G401.6 (cell line): Measurements from ENCODE around the gene SPAG9.
"Not testable (repeated sequence)": the region's sequence is repeated elsewhere in the genome, so short reads cannot be mapped to it uniquely, and the experiment has no call there.

ENCODE experiments used
- FAIRE-seq: peaks from 2 replicates; lab custom pipeline; 2012; peaks lifted over from hg19 to GRCh38; lab: Jason Lieb, UNC

SPAG9 gene

GRCh38 chr17:51085150-51085805 is 35.4 kb downstream of the SPAG9 start:
- FAIRE-seq, result no peak

DNA sequence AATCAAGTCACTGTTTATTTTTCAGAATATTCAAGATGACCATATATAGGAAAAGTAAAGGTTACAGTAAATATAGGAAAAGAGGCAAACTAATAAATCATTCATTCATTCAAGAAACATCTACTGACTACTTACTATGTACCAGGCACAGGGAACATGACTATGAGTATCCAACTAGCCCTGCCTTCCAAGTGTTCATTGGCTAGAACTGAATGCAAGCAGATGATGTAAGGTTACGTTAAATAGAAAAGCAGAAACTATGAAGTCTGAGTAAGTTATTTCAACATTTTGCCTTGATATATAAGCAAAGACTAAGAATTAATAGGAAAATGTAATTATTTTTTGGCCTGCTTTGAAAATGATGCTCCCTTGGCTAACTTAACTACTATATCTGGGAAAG is 36.7 kb downstream of the SPAG9 start:
- FAIRE-seq, result no peak

DNA sequence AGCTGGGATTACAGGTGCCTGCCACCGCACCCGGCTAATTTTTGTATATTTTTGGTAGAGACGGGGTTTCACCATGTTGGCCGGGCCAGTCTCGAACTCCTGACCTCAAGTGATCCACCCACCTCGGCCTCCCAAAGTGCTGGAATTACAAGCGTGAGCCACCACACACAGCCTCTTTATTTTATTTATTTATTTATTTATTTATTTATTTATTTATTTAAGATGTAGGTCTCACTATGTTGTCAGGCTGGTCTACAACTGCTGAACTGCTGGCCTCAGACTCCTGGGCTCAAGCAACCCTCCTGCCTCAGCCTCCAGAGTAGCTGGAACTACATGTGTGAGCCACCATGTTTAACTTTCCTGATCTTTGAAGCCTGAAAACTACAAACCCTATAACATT is 37.3 kb downstream of the SPAG9 start:
- not testable (repeated sequence) for FAIRE-seq

- no peak for FAIRE-seq
These were observed 41.6 kb downstream of the SPAG9 start for GRCh38 chr17:51079049-51079448.

GRCh38 chr17:51078009-51078592 is 42.6 kb downstream of the SPAG9 start:
- no peak for FAIRE-seq

GRCh38 chr17:51076821-51077220 is 43.8 kb downstream of the SPAG9 start:
- no peak for FAIRE-seq

GRCh38 chr17:51071556-51071955 is 49.1 kb downstream of the SPAG9 start:
- FAIRE-seq, result no peak

- no peak for FAIRE-seq
These were observed 55.2 kb downstream of the SPAG9 start for GRCh38 chr17:51065466-51065865.

GRCh38 chr17:51064061-51064735 is 56.5 kb downstream of the SPAG9 start:
- FAIRE-seq, result no peak

GRCh38 chr17:51060396-51060795 is 60.3 kb downstream of the SPAG9 start:
- no peak for FAIRE-seq

GRCh38 chr17:51059781-51060180 is 60.9 kb downstream of the SPAG9 start:
- FAIRE-seq, result no peak

DNA sequence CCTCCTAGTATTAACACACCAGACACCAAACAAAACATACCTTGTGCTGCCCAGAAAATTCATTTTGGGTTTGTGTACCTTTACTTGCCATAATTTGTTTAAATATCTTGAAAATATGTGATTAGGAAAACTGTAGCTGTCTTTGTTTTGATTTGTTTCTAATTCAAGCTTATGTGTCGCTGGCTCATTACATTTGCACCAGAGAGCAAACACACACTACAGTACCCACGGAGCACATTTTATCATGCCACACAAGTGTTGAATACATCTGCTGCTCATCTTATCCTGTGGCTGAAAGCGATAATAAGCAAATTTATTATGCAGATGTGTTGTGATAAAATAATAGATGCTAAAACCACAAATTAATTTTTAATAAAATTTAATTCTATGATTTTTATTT is 63.1 kb downstream of the SPAG9 start:
- FAIRE-seq, result no peak

DNA sequence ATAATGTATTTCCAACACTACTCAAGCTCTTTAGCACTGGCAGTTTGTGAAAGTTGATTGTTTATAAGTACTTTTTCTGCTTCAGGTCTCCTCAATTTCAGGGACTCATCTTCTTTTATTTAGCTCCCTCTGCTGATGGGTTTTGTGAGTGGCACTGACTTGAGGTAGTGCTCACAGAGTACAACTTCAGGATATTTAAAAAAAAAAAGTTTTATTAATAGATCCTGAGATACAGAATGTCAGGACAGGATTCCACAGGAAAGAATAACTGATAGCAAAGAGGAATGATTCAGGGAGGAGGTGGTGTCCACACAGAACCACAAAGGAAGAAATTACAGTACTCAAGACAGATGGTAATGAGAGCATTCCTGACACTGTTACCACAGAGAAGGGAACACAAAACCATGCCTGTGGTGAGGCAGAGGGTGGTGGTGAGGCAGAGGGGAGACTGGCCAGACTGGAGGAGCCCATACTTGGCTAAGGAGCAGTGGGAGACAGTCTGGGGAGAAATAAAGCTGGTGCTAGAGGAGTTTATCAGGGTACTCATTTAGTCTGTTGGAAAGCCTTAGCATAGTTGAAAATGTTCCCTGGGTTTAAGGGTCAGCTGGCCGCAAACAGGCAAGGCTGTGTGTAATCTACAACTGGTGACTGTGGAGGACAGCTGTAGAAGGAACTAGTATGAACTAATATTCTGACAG is 63.7 kb downstream of the SPAG9 start:
- FAIRE-seq, result peak; percentile 88

GRCh38 chr17:51054748-51055147 is 65.9 kb downstream of the SPAG9 start:
- no peak for FAIRE-seq

- no peak for FAIRE-seq
These were observed 68.4 kb downstream of the SPAG9 start for GRCh38 chr17:51052235-51052634.

- FAIRE-seq, result no peak
These were observed 70.2 kb downstream of the SPAG9 start for GRCh38 chr17:51050291-51051033.

- FAIRE-seq, result peak; percentile 78
These were observed 73.9 kb downstream of the SPAG9 start for GRCh38 chr17:51046514-51047384.

DNA sequence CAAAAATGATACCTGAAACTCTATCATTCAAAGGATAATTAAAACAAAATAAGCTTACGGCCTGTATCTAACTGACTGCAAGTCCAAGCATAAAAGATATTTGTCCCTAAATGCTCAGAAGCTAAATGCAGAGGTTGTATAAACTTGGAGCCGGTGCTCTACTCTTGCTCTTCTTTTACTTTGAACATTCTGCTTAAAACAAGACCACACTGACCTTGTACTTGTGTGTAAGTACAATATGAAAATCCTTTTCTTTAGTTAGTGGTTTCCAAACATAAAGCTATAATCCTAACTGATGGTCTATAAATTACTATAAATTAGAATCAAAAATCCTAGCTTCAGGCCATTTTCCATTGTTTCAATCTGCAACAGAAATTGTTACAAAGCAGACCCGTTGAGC is 74.6 kb downstream of the SPAG9 start:
- FAIRE-seq, result no peak

DNA sequence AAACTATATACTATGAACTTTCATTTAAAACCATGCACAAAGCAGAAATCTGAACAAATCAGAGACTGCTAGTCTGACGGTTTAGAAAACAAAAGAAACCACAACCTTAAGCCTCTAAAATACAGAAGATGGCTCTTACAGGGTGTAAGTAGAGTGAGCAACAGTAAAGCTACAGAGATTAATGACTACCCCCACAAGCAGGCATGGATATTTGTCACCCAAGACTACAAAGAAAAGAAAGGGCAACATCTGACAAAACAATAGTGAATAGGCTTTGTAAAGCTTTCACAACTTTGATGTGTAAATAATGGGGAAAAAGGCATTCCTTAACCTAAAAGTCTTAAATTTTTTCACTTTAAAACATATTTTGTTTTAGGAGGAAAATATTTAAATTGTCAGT is 75.0 kb downstream of the SPAG9 start:
- no peak for FAIRE-seq

DNA sequence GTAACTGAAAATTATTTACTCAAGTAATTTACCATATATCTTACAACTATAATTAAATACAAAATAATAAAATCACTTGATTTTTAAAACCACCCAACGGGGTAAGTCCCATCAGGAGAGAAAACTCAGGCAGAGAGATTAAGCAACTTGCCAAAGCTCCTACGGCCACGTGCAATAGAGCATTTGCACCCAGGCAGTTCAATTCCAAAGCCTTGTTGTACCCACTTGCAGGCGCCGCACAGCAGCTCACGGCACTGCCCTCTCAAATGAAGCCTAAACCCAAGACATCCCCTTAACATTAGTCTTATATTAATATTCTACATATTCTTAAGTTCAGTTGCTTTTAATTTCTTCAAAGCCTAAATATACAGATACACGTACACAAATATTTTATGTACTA is 75.7 kb downstream of the SPAG9 start:
- FAIRE-seq, result no peak

DNA sequence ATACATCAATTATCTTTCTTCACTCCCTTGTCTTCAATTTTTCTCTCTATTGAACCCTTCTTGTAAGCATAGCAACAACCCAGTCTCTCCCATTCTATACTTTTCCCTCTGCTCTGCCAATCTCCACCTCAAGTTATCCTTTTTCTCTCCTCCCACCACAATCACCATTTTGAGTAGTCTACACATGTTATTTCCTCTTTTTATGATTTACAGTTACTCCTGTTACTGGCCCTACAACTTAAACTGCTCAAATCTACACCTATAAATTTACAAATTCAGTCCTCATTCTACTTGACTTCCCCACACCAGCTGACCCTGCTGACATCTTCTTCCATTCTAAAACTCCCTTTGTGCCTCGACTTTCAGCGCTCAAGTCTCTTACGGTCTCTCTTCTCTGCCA is 84.6 kb downstream of the SPAG9 start:
- no peak for FAIRE-seq

DNA sequence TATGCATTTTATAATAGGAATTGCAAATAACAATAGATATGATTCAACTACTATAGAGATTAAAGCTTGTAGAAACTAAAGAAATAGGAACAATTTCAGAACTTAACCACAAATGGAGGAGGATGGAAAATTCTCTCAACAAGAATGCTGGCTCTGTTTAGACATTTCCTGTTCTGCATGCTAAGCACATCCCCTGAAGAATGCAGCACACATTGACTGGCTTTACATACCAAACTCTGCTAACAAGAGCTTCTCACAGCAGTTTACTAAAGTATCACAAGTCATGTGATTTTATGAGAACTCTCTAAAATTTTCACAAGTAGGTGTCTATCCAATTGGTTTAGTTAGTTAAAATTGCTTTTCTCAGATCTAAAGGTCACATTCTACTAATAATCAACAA is 85.2 kb downstream of the SPAG9 start:
- FAIRE-seq, result peak; percentile 40
